Measurements from ENCODE around the gene NTRK2.
A peak's percentile ranks its signal among the peaks of the same experiment; 100 is the strongest.

Gene NTRK2

GRCh38 chr9:84937581-84937980 is 268.1 kb downstream of the NTRK2 start:
- DNase-seq (ENCODE audit: low spot score), result no peak

DNA sequence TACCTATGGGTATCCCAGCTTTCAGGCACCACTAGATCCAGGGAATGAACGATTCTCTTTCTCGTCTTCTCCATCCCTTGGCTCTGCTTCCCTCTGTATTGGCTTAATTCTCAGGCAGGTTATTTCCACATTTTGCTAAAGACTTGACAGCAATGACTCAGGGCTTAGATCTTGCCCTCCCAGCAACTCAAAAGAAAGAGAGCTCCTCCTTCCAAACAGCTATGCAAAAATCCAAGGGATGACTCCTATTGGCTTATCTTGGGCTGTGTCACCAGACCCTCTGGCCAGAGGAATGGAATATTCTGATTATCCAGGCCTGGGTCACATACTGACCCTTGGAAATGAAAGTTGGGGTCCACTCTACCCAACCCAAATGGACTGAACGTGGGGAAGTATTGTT is 270.2 kb downstream of the NTRK2 start:
- DNase-seq (ENCODE audit: low spot score), result no peak

- DNase-seq (ENCODE audit: low spot score), result peak; percentile 15
Measured at GRCh38 chr9:84940294-84940693, 270.8 kb downstream of the NTRK2 start.

- no peak for DNase-seq (ENCODE audit: low spot score)
Measured at GRCh38 chr9:84941792-84942191, 272.3 kb downstream of the NTRK2 start.

DNA sequence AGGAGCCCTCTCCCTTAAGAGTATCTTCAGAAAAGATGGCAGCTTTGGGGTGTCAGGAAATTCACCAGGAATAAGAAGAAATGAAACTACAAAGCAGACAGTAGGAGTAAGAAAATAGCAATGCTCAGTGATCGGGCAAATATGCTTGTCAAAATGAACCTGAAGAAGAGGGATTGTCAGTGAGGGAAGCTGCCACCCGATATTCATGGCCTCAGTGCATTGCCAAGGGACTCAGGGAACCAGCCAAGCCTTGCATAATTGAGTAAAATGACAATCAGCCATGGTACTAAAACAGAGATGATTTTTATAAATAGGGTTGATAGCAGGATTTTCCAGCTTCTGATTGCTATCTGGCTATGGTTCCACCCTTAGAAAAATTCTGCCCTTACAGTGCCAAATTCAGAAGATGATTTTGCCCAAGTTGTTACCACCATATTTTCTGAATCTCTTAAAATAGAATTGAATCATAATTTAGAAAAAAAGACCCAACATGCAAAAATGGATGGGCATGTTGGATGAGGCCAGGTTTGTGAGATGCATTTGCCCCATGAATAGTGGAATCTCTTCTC is 274.0 kb downstream of the NTRK2 start:
- DNase-seq (ENCODE audit: low spot score), result no peak

- DNase-seq (ENCODE audit: low spot score), result no peak
Measured at GRCh38 chr9:84945878-84946538, 276.5 kb downstream of the NTRK2 start.

DNA sequence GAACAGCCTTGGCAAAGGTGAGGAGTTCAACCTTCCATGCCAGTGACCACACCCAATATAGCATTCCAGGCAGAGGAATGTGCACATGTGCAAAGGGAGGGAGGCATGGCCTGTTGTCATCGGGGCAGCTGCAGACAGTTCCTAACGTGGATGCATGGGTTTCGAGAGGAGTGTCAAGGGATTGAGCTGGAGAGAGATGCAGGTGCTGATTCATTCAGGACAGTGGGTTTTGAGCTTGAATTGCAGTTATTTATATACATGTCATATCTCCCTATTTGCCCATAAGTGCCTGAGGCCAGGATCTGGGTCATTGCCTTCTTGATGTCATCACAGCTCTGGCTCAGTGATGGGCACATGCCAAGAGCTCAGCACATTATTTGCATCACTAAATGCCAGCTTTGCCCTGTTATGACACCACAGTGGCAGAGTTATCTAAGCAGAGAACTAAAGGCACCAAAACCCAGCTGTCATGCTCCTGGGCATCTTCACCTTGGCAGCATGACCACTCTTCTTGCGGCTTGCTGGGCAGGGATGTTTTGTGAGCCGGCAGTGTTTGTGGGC is 278.0 kb downstream of the NTRK2 start:
- peak; percentile 60 for DNase-seq (ENCODE audit: low spot score)

GRCh38 chr9:84949258-84949657 is 279.7 kb downstream of the NTRK2 start:
- no peak for DNase-seq (ENCODE audit: low spot score)

- DNase-seq (ENCODE audit: low spot score), result no peak
Measured at GRCh38 chr9:84949971-84950370, 280.4 kb downstream of the NTRK2 start.

- DNase-seq (ENCODE audit: low spot score), result no peak
Measured at GRCh38 chr9:84950879-84951811, 281.6 kb downstream of the NTRK2 start.

DNA sequence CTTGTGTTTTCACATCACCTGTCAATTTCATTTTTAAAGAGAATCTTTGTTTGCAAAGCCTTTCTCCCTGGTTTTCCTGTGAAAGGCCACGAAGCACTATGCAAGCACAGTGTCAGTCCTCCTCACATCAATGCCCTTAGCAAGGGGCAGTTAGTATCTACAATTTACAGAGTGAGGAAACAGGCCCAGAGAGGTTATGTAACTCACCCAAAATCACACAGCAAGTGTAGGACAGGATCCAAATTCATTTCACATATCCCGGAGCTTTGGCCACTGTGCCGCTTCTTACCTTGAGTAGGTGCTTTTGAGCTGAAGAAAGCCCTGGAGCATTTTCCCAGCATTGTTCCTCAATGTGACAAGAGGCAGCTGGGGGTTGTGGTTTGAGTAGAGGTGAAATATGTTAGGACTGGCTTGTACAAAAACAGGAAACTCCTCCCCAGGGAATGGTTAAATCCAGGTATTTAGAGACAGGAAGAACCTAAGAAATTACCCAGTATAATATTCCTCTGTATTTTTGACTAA is 283.8 kb downstream of the NTRK2 start:
- no peak for DNase-seq (ENCODE audit: low spot score)

- peak; percentile 64 for DNase-seq (ENCODE audit: low spot score)
Measured at GRCh38 chr9:84953797-84954705, 284.5 kb downstream of the NTRK2 start.

GRCh38 chr9:84955155-84955554 is 285.6 kb downstream of the NTRK2 start:
- no peak for DNase-seq (ENCODE audit: low spot score)

DNA sequence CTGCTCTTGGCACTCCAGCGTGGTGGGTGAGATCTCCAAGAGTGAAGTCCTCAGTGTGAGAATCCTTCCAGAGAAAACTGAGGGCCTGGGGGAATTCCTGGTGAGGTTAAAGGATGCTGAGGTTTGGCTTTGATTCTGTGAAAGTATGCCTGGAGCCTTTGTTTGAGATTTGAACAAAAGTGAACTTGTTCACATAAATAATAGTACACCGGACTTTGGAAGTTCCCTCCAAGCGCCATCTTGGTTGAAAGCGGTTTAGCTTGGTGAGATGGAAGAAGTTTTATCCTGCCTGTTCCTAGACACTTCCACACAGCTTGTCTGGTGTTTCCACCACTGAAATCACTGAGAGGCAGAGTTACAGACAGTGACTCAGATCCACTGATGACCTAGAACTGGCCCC is 286.4 kb downstream of the NTRK2 start:
- DNase-seq (ENCODE audit: low spot score), result no peak

GRCh38 chr9:84959339-84959738 is 289.8 kb downstream of the NTRK2 start:
- no peak for DNase-seq (ENCODE audit: low spot score)

GRCh38 chr9:84966876-84967830 is 297.6 kb downstream of the NTRK2 start:
- DNase-seq (ENCODE audit: low spot score), result no peak

DNA sequence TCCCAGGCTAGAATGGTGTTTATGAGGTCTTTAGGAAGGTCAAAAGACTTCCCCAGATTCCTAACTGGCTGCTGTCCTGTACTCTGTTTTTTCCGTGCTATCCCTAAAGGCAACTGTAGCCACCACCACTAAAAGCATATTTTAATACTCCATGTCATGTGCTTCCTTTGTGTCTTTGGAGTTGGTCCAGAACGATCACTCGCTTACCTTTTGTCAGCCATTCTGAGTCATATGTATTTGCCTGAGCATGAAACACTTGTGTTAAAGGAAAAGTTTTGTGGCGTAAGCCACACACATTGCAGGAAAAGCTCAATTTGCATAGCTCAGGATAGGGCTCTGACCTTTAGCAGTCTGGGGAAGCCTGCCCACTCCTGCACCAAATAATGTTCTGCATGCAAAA is 299.6 kb downstream of the NTRK2 start:
- peak; percentile 34 for DNase-seq (ENCODE audit: low spot score)

DNA sequence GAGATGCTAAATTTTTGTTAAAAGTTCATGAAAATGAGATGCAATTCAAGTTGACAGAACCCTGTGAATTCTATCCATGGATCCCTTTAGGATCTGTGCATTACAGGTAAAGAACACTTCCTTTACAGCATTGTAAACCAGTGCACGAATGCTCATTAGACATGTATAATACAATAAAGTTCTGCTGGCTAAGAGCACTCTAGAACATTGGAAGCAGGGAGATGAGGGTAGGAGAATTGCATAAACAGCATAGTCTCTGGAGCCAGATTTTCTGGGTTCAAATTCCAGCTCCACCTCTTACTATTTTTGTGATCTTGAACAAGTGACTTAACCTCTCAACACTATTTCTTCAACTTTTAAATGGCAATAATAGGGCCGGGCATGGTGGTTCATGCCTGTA is 300.2 kb downstream of the NTRK2 start:
- no peak for DNase-seq (ENCODE audit: low spot score)

- peak; percentile 42 for DNase-seq (ENCODE audit: low spot score)
Measured at GRCh38 chr9:84970432-84970831, 300.9 kb downstream of the NTRK2 start.

DNA sequence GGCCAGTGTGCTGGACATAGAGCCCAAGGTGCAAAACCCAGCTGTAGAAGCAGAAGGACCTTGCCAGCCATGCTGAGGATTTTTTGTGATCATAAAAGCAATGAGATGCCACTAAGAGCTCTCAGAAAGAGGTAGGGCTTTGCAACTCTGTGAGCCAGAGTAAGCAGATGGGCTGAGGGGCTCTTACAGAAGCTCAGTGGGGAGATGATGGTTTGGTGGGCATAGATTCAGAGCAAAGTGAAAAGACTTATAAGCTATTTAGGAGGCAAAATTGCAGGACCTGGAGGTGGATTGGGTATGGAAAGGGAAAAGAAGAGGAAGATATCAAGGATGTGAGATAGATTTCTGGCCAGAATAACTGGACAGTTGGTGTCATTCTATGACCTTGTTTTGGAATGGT is 302.0 kb downstream of the NTRK2 start:
- no peak for DNase-seq (ENCODE audit: low spot score)

All from SW480 (cell line).